Breast epithelium (tissue), 3 donors: Measurements from ENCODE around the gene SNAPC5.

ENCODE experiments used
- CTCF ChIP-seq, 3 donors: fragments of 450-650 bp; IDR thresholded peaks; one replicate each; pipeline ENCODE4 v1.5.1; 2016 to 2017; ENCODE audit warnings: antibody characterized with exemption in 3 of 3, mild to moderate bottlenecking in 3 of 3, moderate library complexity in 3 of 3
- POLR2A ChIP-seq: fragments of 450-650 bp; IDR thresholded peaks from one replicate; pipeline ENCODE4 v1.6.1; 2016; ENCODE audit warnings: antibody characterized with exemption, mild to moderate bottlenecking, moderate library complexity
- POLR2AphosphoS5 ChIP-seq, 3 donors: sonication (generic); formaldehyde crosslinking; IDR thresholded peaks; one replicate each; pipeline ENCODE4 v1.6.1; 2017; ENCODE audit warnings: antibody characterized with exemption in 3 of 3

GRCh38 chr15:66496951-66497501, 536 bp downstream of the SNAPC5 start:
- TF ChIP-seq CTCF (IDR thresholded peaks at IDR 0.05) (no peak), POLR2A (no peak), POLR2AphosphoS5 (IDR thresholded peaks at IDR 0.05) (no peak)
